ENCODE measurements around the gene CAV2. TPM values are rescaled to one million over a fixed set of nuclear protein-coding genes. Genes with fewer than 3 reads are reported as not detected.
A peak's percentile ranks its signal among the peaks of the same experiment; 100 is the strongest.

Gene CAV2
- total RNA-seq, 1 donor from 2014 or later, result 8.5 TPM

GRCh38 chr7:116518961-116519360 lies 19.4 kb downstream of the CAV2 start:
- H3K9me3 Mint-ChIP-seq, result no peaks in the 10 kb centered on the region
- H3K4me3 Mint-ChIP-seq, result no peak overlapping the region
- H3K4me1 Mint-ChIP-seq, result no peaks in the 10 kb centered on the region
- no peak for TF ChIP-seq CTCF (IDR thresholded peaks at IDR 0.05; ENCODE audit: unreplicated experiment)
- peaks cover 18% of the 10 kb centered on the region for H3K27me3 Mint-ChIP-seq (ENCODE audit: low read depth)
- H3K27ac Mint-ChIP-seq, result no peak overlapping the region
- no peak for DNase-seq (ENCODE audit: low spot score in 2 of 2, unreplicated experiment in 2 of 2)
- no peaks in the 10 kb centered on the region for H3K36me3 Mint-ChIP-seq

DNA sequence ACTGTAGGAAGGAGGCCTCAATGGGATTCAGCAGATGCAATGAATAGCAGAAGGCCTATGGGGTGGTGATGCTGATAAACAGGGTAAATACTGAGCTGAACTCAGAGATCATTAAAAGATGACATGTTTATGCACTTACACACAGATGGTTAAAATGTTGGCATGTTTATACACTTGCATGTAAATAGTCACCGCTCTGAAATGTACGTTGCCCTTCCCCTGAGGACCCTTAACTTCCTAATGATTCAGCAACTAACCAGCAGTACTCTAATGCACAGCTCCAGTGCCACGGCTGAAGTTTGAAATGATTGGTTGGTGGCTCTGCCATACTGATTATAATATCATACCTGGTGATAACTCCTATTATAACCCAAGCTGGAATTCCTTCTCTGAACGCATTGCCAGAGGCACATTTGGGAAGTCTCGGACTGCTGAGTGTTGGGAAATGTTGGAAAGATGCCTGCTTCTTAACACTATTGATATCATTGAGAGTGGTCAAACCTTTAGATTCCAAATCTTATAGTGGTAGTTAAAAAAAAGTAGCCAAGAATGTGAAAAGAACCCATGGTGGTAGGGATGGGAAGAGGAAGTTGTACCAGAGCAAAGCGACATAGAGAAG lies 21.6 kb downstream of the CAV2 start:
- Mint-ChIP-seq H3K27me3 (ENCODE audit: low read depth) (peaks cover 37% of the 10 kb centered on the region), H3K36me3 (no peaks in the 10 kb centered on the region), H3K4me1 (peaks cover 13% of the 10 kb centered on the region), H3K9me3 (no peaks in the 10 kb centered on the region), H3K27ac (no peak overlapping the region), H3K4me3 (no peak overlapping the region)
- DNase-seq (ENCODE audit: low spot score in 2 of 2, unreplicated experiment in 2 of 2), result no peak
- no peak for TF ChIP-seq CTCF (IDR thresholded peaks at IDR 0.05; ENCODE audit: unreplicated experiment)

DNA sequence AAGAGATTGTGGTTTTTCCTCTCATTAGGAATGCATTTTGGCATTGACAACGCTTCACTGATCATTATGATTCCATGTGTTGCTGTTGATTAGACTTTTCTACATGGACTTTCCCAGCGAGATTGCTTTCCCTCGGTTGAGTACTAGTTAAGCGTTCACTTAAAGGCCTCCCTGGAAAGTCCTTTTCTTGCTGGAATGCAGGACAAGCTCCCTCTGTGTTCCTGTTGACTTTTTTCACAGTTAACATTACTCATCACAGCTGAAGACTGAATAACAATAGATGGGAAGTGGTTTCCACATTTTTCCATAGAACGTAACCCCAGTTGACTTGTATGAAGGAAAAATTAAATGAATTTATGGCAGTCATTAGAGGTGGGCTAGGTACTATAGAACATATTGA lies 22.7 kb downstream of the CAV2 start:
- TF ChIP-seq CTCF (IDR thresholded peaks at IDR 0.05; ENCODE audit: unreplicated experiment), result no peak
- H3K9me3 Mint-ChIP-seq, result no peaks in the 10 kb centered on the region
- DNase-seq (ENCODE audit: low spot score in 2 of 2, unreplicated experiment in 2 of 2), result no peak
- H3K36me3 Mint-ChIP-seq, result no peaks in the 10 kb centered on the region
- peaks cover 48% of the 10 kb centered on the region for H3K27me3 Mint-ChIP-seq (ENCODE audit: low read depth)
- peaks cover 20% of the 10 kb centered on the region for H3K4me1 Mint-ChIP-seq
- H3K4me3 Mint-ChIP-seq, result no peak overlapping the region
- H3K27ac Mint-ChIP-seq, result no peak overlapping the region

DNA sequence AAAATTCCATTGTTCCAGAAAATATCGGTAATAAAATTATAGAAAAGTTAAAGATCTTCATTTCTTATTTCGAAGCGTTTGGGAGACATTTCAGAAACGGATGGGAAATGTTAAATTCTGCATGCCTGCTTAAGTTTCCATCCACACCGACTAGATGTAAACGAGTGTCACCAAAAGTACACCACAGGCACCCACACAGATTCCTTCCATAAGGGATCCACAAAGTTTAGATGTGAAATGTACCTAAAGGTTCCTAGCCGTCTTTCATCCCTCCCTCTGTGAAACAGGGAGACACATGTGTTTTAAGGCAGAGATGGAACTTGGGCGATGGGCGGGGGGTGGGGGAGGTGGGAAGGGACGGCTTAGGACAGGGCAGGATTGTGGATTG lies 24.7 kb downstream of the CAV2 start:
- H3K4me3 Mint-ChIP-seq, result peak overlapping the region; percentile 73
- H3K4me1 Mint-ChIP-seq, result peaks cover 20% of the 10 kb centered on the region
- TF ChIP-seq CTCF (IDR thresholded peaks at IDR 0.05; ENCODE audit: unreplicated experiment), result no peak
- no peaks in the 10 kb centered on the region for H3K36me3 Mint-ChIP-seq
- DNase-seq (ENCODE audit: low spot score in 2 of 2, unreplicated experiment in 2 of 2), result no peak
- H3K27ac Mint-ChIP-seq, result no peak overlapping the region
- H3K9me3 Mint-ChIP-seq, result no peaks in the 10 kb centered on the region
- H3K27me3 Mint-ChIP-seq (ENCODE audit: low read depth), result peaks cover 58% of the 10 kb centered on the region

GRCh38 chr7:116524609-116525297 lies 25.2 kb downstream of the CAV2 start, which contains the start of gene CAV1:
Gene CAV1, plus strand, starts transcription at chr7:116525036. Its CDS starts 27 bp downstream, at chr7:116525063.
- H3K4me1 Mint-ChIP-seq, result peaks cover 20% of the 10 kb centered on the region
- H3K27me3 Mint-ChIP-seq (ENCODE audit: low read depth), result peaks cover 58% of the 10 kb centered on the region
- H3K27ac Mint-ChIP-seq, result peak within 1 kb of the TSS; percentile 77
- H3K9me3 Mint-ChIP-seq, result no peaks in the 10 kb centered on the region
- DNase-seq (ENCODE audit: low spot score in 2 of 2, unreplicated experiment in 2 of 2), result peak; percentile 20 to 64
- peak within 1 kb of the TSS; percentile 73 for H3K4me3 Mint-ChIP-seq
- no peak for TF ChIP-seq CTCF (IDR thresholded peaks at IDR 0.05; ENCODE audit: unreplicated experiment)
- H3K36me3 Mint-ChIP-seq, result no peaks in the 10 kb centered on the region
